OCI-LY7 (cell line): ENCODE data around the gene LAMA3. TPM values are rescaled to one million over a fixed set of nuclear protein-coding genes. Genes with fewer than 3 reads are reported as not detected.

Experiments used
- BruUV-seq: library from RNA; stranded (reverse); fragments of 400-500 nt; replicated peaks from 2 replicates; lab custom pipeline; 2021; lab: Mats Ljungman, UMichigan
- CTCF ChIA-PET: fragments of 300-600 bp; sonication (Branson Sonifier 250); formaldehyde crosslinking; loops from one replicate; lab custom pipeline; 2022; ENCODE audit warnings: antibody characterized with exemption; ENCODE audit not compliant: unreplicated experiment; lab: Charles Lee
- POLR2A ChIA-PET: fragments of 300-600 bp; sonication (Branson Sonifier 250); formaldehyde crosslinking; loops from one replicate; lab custom pipeline; 2022; ENCODE audit warnings: antibody characterized with exemption; lab: Charles Lee
- DNase-seq: peaks from one replicate; pipeline ENCODE4 v3.0.0-alpha.2; 2015; ENCODE audit warnings: low spot score
- H2AFZ ChIP-seq: fragments of 200-600 bp; sonication (generic), shearing (Covaris generic); 2 replicates; pipeline ENCODE4 v1.6.1; 2014; ENCODE audit warnings: mild to moderate bottlenecking, antibody characterized with exemption, low read length, moderate library complexity
- H3K27ac ChIP-seq: fragments of 200-600 bp; sonication (generic); 2 replicates; pipeline ENCODE4 v1.5.1; 2014; ENCODE audit warnings: mixed run types, low read depth, mild to moderate bottlenecking, moderate library complexity, low read length, inconsistent platforms; ENCODE audit not compliant: poor library complexity, severe bottlenecking
- H3K36me3 ChIP-seq: fragments of 200-600 bp; sonication (generic); 2 replicates; pipeline ENCODE4 v1.6.1; 2014; ENCODE audit warnings: mild to moderate bottlenecking, antibody characterized with exemption, low read length, moderate library complexity, mixed read lengths; ENCODE audit not compliant: insufficient read depth
- H3K4me1 ChIP-seq: fragments of 200-600 bp; sonication (generic); 2 replicates; pipeline ENCODE4 v1.5.1; 2014; ENCODE audit warnings: mild to moderate bottlenecking, low read length; ENCODE audit not compliant: insufficient read depth, poor library complexity, severe bottlenecking
- H3K4me2 ChIP-seq: fragments of 200-600 bp; sonication (generic); 2 replicates; pipeline ENCODE4 v1.6.1; 2014; ENCODE audit warnings: mild to moderate bottlenecking, low read length
- H3K4me3 ChIP-seq: fragments of 200-600 bp; sonication (generic); 2 replicates; pipeline ENCODE4 v1.5.1; 2014; ENCODE audit warnings: mild to moderate bottlenecking, low read depth, low read length; ENCODE audit not compliant: poor library complexity, severe bottlenecking
- H3K79me2 ChIP-seq: fragments of 200-600 bp; sonication (generic); 2 replicates; pipeline ENCODE4 v1.6.1; 2016; ENCODE audit warnings: low read depth, mild to moderate bottlenecking, low read length, moderate library complexity, mixed read lengths; ENCODE audit not compliant: insufficient read depth
- H3K9me2 ChIP-seq: fragments of 200-600 bp; sonication (generic); 2 replicates; pipeline ENCODE4 v1.6.1; 2016; ENCODE audit warnings: mild to moderate bottlenecking, low read length, mixed read lengths; ENCODE audit not compliant: insufficient read depth
- H3K9me3 ChIP-seq: fragments of 200-600 bp; sonication (generic); 2 replicates; pipeline ENCODE4 v1.6.1; 2014; ENCODE audit warnings: mild to moderate bottlenecking, mixed run types, low read length, mixed read lengths
- H4K20me1 ChIP-seq: fragments of 200-600 bp; sonication (generic); 2 replicates; pipeline ENCODE4 v1.6.1; 2014; ENCODE audit warnings: mild to moderate bottlenecking, antibody characterized with exemption, low read length, moderate library complexity, mixed read lengths; ENCODE audit not compliant: insufficient read depth
- EZH2phosphoT487 ChIP-seq: fragments of 200-600 bp; sonication (generic); IDR thresholded peaks from 2 replicates; pipeline ENCODE4 v1.6.1; 2018; ENCODE audit warnings: low read depth, borderline replicate concordance, mild to moderate bottlenecking, mixed run types, antibody characterized with exemption, low read length, moderate library complexity, mixed read lengths
- intact Hi-C: fragments of 100-400 bp; cut with micrococcal nuclease; formaldehyde crosslinking; loops from one replicate; pipeline ENCODE4 v1.10.0; 2022; ENCODE audit not compliant: unreplicated experiment
- total RNA-seq, 2 experiments: library from RNA; depleted of rRNA in 1 of 2; stranded (reverse); fragments of >200 nt in 1 of 2; shearing (Covaris generic) in 1 of 2; gene quantifications; 2 replicates each; pipeline ENCODE4 v1.2.3, GENCODE V29; 2014 to 2022
- TF ChIP-seq, protein P1 (sequence below): fragments of 200-600 bp; sonication (generic); conservative IDR thresholded peaks from 2 replicates; pipeline ENCODE4 v1.5.1; 2014; ENCODE audit warnings: mild to moderate bottlenecking, antibody characterized with exemption, low read length, moderate library complexity, mixed read lengths

Gene LAMA3
- total RNA-seq, 2 experiments from 2014 or later: 0.16 to 1.6 TPM

DNA sequence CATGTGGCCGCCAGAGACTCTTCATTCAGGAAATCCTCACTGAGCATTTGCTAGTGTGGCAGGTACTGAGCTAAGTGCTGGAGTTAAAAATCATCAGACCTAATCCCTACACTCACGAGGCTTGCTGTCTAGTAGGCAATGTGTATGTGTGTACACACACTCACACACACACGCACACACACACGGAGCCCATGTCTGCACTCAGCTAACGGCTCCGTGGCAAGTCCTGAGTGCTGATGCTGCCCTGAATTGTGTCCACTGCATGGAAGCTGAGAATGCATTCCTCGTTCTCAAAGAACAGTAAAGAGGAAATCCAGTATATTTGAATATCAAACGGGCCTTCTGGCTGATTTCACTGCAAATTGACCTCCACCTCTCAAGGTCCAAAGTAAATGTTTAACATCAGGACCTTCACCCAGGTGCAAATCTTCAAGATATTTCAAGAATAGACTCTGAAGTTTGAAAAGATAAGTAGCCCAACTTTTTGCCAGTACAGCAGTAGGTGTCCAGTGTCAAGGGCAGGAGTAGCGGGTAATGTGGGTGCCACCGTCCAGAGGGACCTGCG lies 189.2 kb downstream of the LAMA3 start:
- H3K27ac ChIP-seq: no peak overlapping the region
- TF ChIP-seq, protein P1, sequence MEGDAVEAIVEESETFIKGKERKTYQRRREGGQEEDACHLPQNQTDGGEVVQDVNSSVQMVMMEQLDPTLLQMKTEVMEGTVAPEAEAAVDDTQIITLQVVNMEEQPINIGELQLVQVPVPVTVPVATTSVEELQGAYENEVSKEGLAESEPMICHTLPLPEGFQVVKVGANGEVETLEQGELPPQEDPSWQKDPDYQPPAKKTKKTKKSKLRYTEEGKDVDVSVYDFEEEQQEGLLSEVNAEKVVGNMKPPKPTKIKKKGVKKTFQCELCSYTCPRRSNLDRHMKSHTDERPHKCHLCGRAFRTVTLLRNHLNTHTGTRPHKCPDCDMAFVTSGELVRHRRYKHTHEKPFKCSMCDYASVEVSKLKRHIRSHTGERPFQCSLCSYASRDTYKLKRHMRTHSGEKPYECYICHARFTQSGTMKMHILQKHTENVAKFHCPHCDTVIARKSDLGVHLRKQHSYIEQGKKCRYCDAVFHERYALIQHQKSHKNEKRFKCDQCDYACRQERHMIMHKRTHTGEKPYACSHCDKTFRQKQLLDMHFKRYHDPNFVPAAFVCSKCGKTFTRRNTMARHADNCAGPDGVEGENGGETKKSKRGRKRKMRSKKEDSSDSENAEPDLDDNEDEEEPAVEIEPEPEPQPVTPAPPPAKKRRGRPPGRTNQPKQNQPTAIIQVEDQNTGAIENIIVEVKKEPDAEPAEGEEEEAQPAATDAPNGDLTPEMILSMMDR: no peak
- TF ChIP-seq EZH2phosphoT487: no peak
- no peaks in the 10 kb centered on the region for H3K36me3 ChIP-seq
- no peaks in the 10 kb centered on the region for H3K9me2 ChIP-seq
- DNase-seq: no peak
- no peaks in the 10 kb centered on the region for H4K20me1 ChIP-seq
- intact Hi-C loops: no loop called here
- no peaks in the 10 kb centered on the region for H3K79me2 ChIP-seq
- BruUV-seq: no TSS peak
- ChIA-PET POLR2A (interaction anchor here (1.0 to 1.3 kb wide), 3 partner anchors 9 to 41 kb away, joined by 3 to 5 read pairs (median 3); no protein-coding TSS in a partner anchor), CTCF (no interaction called here)
- no peak overlapping the region for H3K4me2 ChIP-seq
- H3K4me1 ChIP-seq: peaks cover 8% of the 10 kb centered on the region
- H3K4me3 ChIP-seq: no peak overlapping the region
- no peaks in the 10 kb centered on the region for H3K9me3 ChIP-seq
- no peak overlapping the region for H2AFZ ChIP-seq

DNA sequence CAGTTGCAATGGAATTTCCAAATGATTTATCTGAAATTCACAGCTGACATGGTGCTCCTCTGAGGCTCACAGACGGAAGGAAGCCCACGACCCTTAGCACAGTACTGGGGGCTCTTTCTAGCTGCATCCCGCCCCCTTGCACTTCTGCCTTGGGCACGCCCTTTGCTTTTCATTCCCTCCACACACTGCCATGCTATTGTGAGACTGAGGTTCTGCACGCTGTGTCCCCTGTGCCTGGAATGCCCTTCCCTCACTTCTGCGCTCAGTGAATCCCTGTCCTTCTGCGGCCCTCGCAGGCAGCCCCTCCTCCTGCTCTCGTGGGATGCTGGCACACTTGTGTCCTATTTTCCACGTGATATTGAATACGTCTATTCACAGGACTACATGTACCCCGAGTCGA lies 189.9 kb downstream of the LAMA3 start:
- no peak overlapping the region for H3K27ac ChIP-seq
- CTCF ChIA-PET: no interaction called here
- H2AFZ ChIP-seq: no peak overlapping the region

DNA sequence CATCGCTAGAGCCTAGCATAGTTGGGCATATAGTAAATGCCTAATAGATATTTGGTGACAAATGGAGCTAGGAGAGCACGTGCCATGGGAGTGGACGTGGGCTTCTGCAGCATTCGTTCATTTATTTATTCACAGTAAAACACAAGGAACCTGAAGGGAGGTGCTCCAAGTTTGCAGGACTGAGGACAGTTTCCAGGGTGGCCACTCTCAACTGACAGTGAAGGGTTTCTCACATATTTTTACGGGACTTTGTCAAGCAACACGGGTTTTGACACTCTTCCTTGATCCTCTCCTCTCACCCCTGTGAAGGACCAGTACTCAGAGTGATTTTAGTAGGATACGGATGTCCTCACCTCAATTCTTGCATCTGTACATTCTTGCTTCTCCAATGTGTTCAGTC lies 190.3 kb downstream of the LAMA3 start:
- Histone ChIP-seq H3K9me2 (no peaks in the 10 kb centered on the region), H3K27ac (no peak overlapping the region), H3K9me3 (no peaks in the 10 kb centered on the region), H3K36me3 (no peaks in the 10 kb centered on the region), H3K4me2 (no peak overlapping the region), H2AFZ (no peak overlapping the region), H4K20me1 (no peaks in the 10 kb centered on the region), H3K4me1 (no peaks in the 10 kb centered on the region), H3K79me2 (no peaks in the 10 kb centered on the region), H3K4me3 (no peak overlapping the region)
- TF ChIP-seq, protein P1: no peak
- TF ChIP-seq EZH2phosphoT487: no peak
- POLR2A ChIA-PET: no interaction called here
- no peak for DNase-seq
- BruUV-seq: no TSS peak
- CTCF ChIA-PET: no interaction called here
- intact Hi-C loops: no loop called here

More for the DNA sequence above, 189.9 kb downstream of the LAMA3 start:
- POLR2A ChIA-PET: no interaction called here
- H3K4me3 ChIP-seq: no peak overlapping the region
- intact Hi-C loops: no loop called here
- H3K9me3 ChIP-seq: no peaks in the 10 kb centered on the region
- H4K20me1 ChIP-seq: no peaks in the 10 kb centered on the region
- no TSS peak for BruUV-seq
- no peak for DNase-seq
- H3K9me2 ChIP-seq: no peaks in the 10 kb centered on the region
- no peak overlapping the region for H3K4me2 ChIP-seq
- H3K36me3 ChIP-seq: no peaks in the 10 kb centered on the region
- no peaks in the 10 kb centered on the region for H3K79me2 ChIP-seq
- H3K4me1 ChIP-seq: peaks cover 1% of the 10 kb centered on the region
- TF ChIP-seq, protein P1: no peak
- no peak for TF ChIP-seq EZH2phosphoT487
